SU-DHL-6 (cell line): ENCODE results near the gene CFAP92.

ENCODE experiments used
- CTCF ChIP-seq: fragments of 200-600 bp; sonication (generic); IDR thresholded peaks from one replicate; pipeline ENCODE4 v1.5.1; 2017; ENCODE audit warnings: antibody characterized with exemption, mild to moderate bottlenecking, low read length, moderate library complexity; ENCODE audit not compliant: insufficient read depth, poor library complexity, severe bottlenecking
- EZH2phosphoT487 ChIP-seq: fragments of 200-600 bp; sonication (generic), shearing (Covaris generic); conservative IDR thresholded peaks from 2 replicates; pipeline ENCODE4 v1.6.1; 2018; ENCODE audit warnings: mild to moderate bottlenecking, antibody characterized with exemption, low read length, moderate library complexity, mixed read lengths

- TF ChIP-seq CTCF = no peak
- TF ChIP-seq EZH2phosphoT487 = no peak
These were observed 21.0 kb upstream of the CFAP92 start for GRCh38 chr3:129014793-129015345.
